A549 (cell line): Measurements from ENCODE around the gene ALOX12. TPM values are rescaled to one million over a fixed set of nuclear protein-coding genes. Genes with fewer than 3 reads are reported as not detected.

ENCODE experiments used
- ATAC-seq, 2 experiments: fragments of 200-7000 bp in 1 of 2; fragments of >200 bp in 1 of 2; cut with Nextera tagmentation in 1 of 2; cut with Tn5 transposase in 1 of 2; 3 replicates each; pipeline versions ENCODE4 v1.8.0 to v1.9.1; 2018 to 2020; ENCODE audit warnings: mild to moderate bottlenecking in 1 of 2, moderate library complexity in 1 of 2
- CTCF ChIA-PET: fragments of 300-600 bp; sonication (Branson Sonifier 250); formaldehyde crosslinking; extraction: SDS; loops from one replicate; lab custom pipeline; 2021; ENCODE audit warnings: antibody characterized with exemption, inconsistent platforms; lab: Yijun Ruan, JAX
- POLR2A ChIA-PET: fragments of 350-600 bp; formaldehyde crosslinking; extraction: SDS; loops from one replicate; lab custom pipeline; 2021; ENCODE audit warnings: antibody characterized with exemption, inconsistent platforms; lab: Yijun Ruan, JAX
- DNase-seq, 2 experiments: peaks; one replicate each; pipeline versions ENCODE4 v3.0.0 to v3.0.0-alpha.2; 2011 to 2016; ENCODE audit warnings: low read depth in 1 of 2, low spot score in 1 of 2
- FAIRE-seq: peaks from 2 replicates; lab custom pipeline; 2011; peaks lifted over from hg19 to GRCh38; lab: Jason Lieb, UNC
- H3K27ac ChIP-seq, 2 experiments: fragments of >200 bp; sonication (Bioruptor Twin); formaldehyde crosslinking; 3 replicates each; pipeline ENCODE4 v1.5.1; 2016 to 2017
- H3K4me1 ChIP-seq: fragments of >200 bp; sonication (Bioruptor Twin); formaldehyde crosslinking; 3 replicates; pipeline ENCODE4 v1.6.1; 2016
- H3K4me2 ChIP-seq: fragments of >200 bp; sonication (Bioruptor Twin); formaldehyde crosslinking; 3 replicates; pipeline ENCODE4 v1.6.1; 2016
- H3K4me3 ChIP-seq: fragments of >200 bp; sonication (Bioruptor Twin); formaldehyde crosslinking; 3 replicates; pipeline ENCODE4 v1.5.1; 2016
- H3K9me3 ChIP-seq: fragments of >200 bp; sonication (Bioruptor Twin); formaldehyde crosslinking; 3 replicates; pipeline ENCODE4 v1.6.1; 2016
- BHLHE40 ChIP-seq: IDR thresholded peaks from 2 replicates; pipeline ENCODE4 v1.6.1; 2012; ENCODE audit warnings: low read depth, low read length, inconsistent platforms
- CBX2 ChIP-seq: fragments of 200-600 bp; sonication (generic); IDR thresholded peaks from 2 replicates; pipeline ENCODE4 v1.6.1; 2016; ENCODE audit warnings: low read depth, mild to moderate bottlenecking, borderline replicate concordance
- CEBPB ChIP-seq, 2 experiments: fragments of >200 bp in 1 of 2; sonication (Bioruptor Twin) in 1 of 2; formaldehyde crosslinking in 1 of 2; IDR thresholded peaks; 2 replicates each; pipeline ENCODE4 v1.6.1; 2012 to 2016
- EHF ChIP-seq: fragments of 250-450 bp; sonication (Bioruptor Pico); IDR thresholded peaks from 2 replicates; pipeline ENCODE4 v1.5.0; 2020; ENCODE audit warnings: mild to moderate bottlenecking
- EHMT2 ChIP-seq: fragments of 200-600 bp; sonication (generic); IDR thresholded peaks from 2 replicates; pipeline ENCODE4 v1.6.1; 2016; ENCODE audit warnings: antibody characterized with exemption, low read depth, mild to moderate bottlenecking, moderate library complexity
- FOSB ChIP-seq: fragments of 250-450 bp; sonication (Bioruptor Pico); IDR thresholded peaks from 2 replicates; pipeline ENCODE4 v1.5.0; 2020; ENCODE audit warnings: mild to moderate bottlenecking, moderate library complexity
- FOXS1 ChIP-seq: fragments of 250-450 bp; sonication (Bioruptor Pico); IDR thresholded peaks from 2 replicates; pipeline ENCODE4 v1.5.0; 2020; ENCODE audit warnings: mild to moderate bottlenecking, moderate library complexity
- HEYL ChIP-seq: fragments of 250-450 bp; sonication (Bioruptor Pico); IDR thresholded peaks from 2 replicates; pipeline ENCODE4 v1.8.0; 2021; ENCODE audit warnings: mild to moderate bottlenecking, moderate library complexity
- MAFK ChIP-seq: fragments of 450-650 bp; IDR thresholded peaks from 2 replicates; pipeline ENCODE4 v1.6.1; 2014; ENCODE audit not compliant: partially characterized antibody
- MAZ ChIP-seq: fragments of 150-350 bp; IDR thresholded peaks from 2 replicates; pipeline ENCODE4 v1.6.1; 2014; ENCODE audit warnings: antibody characterized with exemption, low read depth, low read length, borderline replicate concordance
- NFE2L2 ChIP-seq: fragments of 150-350 bp; conservative IDR thresholded peaks from 2 replicates; pipeline ENCODE4 v1.6.1; 2014; ENCODE audit warnings: low read length
- NR3C1 ChIP-seq: fragments of >200 bp; sonication (Bioruptor Twin); formaldehyde crosslinking; IDR thresholded peaks from 3 replicates; pipeline ENCODE4 v1.6.1; 2017
- RAD21 ChIP-seq, 2 experiments: fragments of >200 bp in 1 of 2; sonication (Bioruptor Twin) in 1 of 2; formaldehyde crosslinking in 1 of 2; IDR thresholded peaks in 1 of 2; conservative IDR thresholded peaks in 1 of 2; 2 replicates in 1 of 2; 3 replicates in 1 of 2; pipeline ENCODE4 v1.6.1; 2012 to 2018; ENCODE audit warnings: inconsistent platforms in 1 of 2
- RARB ChIP-seq: fragments of 250-450 bp; sonication (Bioruptor Pico); IDR thresholded peaks from 2 replicates; pipeline ENCODE4 v1.8.0; 2021; ENCODE audit warnings: mild to moderate bottlenecking, moderate library complexity
- RCOR1 ChIP-seq: fragments of 150-350 bp; IDR thresholded peaks from 2 replicates; pipeline ENCODE4 v1.6.1; 2014; ENCODE audit warnings: antibody characterized with exemption, low read length, low read depth
- RNF2 ChIP-seq: fragments of 200-600 bp; sonication (generic); IDR thresholded peaks from 2 replicates; pipeline ENCODE4 v1.6.1; 2016; ENCODE audit warnings: low read depth, mild to moderate bottlenecking, antibody characterized with exemption, moderate library complexity, borderline replicate concordance
- SMC3 ChIP-seq: fragments of >200 bp; sonication (Bioruptor Twin); formaldehyde crosslinking; IDR thresholded peaks from 3 replicates; pipeline ENCODE4 v1.6.1; 2018; ENCODE audit warnings: inconsistent platforms
- WGBS: methylation state at CpG from one replicate; pipeline ENCODE4 v1.1.6; 2017; ENCODE audit errors: missing lambda C conversion rate; 5-methylcytosine and 5-hydroxymethylcytosine counted together
- polyA plus RNA-seq, 4 experiments: library from polyadenylated mRNA; depleted of rRNA in 3 of 4; stranded (reverse); fragments of >200 nt; fragmentation: RNase III in 1 of 4; extraction: RNeasy Plus Mini Kit Qiagen cat#74134 plus additional on column Dnase treatment in 1 of 4; gene quantifications; 2 replicates in 3 of 4; 3 replicates in 1 of 4; pipeline ENCODE4 v1.2.3, GENCODE V29; 2011 to 2017
- TF ChIP-seq, protein P1 (sequence below): fragments of >200 bp; sonication (Bioruptor Twin); formaldehyde crosslinking; IDR thresholded peaks from 2 replicates; pipeline ENCODE4 v1.6.1; 2016
- TF ChIP-seq, protein P2 (sequence below): IDR thresholded peaks from 2 replicates; pipeline ENCODE4 v1.6.1; 2012; ENCODE audit warnings: low read depth, borderline replicate concordance
- TF ChIP-seq, protein P3 (sequence below): fragments of >200 bp; sonication (Bioruptor Twin); formaldehyde crosslinking; IDR thresholded peaks from 3 replicates; pipeline ENCODE4 v1.5.1; 2016
- TF ChIP-seq, protein P4 (sequence below): IDR thresholded peaks from 2 replicates; pipeline ENCODE4 v1.6.1; 2012

ALOX12 gene
- polyA plus RNA-seq, 2 of the 4 experiments (the other 2 are of a cell fraction), result not detected

DNA sequence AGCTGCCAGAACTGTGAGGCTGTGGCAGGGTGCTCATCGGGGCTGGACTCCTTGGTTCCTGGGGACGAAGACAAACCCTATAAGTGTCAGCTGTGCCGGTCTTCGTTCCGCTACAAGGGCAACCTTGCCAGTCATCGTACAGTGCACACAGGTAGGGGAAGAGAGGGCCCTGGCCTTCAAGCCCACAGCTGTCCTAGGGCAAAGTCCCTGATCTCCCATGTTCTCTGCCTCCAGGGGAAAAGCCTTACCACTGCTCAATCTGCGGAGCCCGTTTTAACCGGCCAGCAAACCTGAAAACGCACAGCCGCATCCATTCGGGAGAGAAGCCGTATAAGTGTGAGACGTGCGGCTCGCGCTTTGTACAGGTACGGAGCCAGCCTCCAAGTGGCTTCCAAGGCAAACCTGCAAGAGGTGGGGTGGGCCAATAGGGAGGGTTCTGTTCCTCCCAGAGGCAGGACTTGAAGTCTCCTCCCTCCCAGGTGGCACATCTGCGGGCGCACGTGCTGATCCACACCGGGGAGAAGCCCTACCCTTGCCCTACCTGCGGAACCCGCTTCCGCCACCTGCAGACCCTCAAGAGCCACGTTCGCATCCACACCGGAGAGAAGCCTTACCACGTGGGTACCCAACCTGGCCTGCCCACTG is 30.7 kb downstream of the ALOX12 start:
- FAIRE-seq, result no peak
- CTCF ChIA-PET, result interaction anchor here (0.7 to 3.1 kb wide), 8 partner anchors 10 to 1591 kb away, joined by 3 to 20 read pairs (median 4); no protein-coding TSS in a partner anchor
- no peak overlapping the region for H3K4me2 ChIP-seq

DNA sequence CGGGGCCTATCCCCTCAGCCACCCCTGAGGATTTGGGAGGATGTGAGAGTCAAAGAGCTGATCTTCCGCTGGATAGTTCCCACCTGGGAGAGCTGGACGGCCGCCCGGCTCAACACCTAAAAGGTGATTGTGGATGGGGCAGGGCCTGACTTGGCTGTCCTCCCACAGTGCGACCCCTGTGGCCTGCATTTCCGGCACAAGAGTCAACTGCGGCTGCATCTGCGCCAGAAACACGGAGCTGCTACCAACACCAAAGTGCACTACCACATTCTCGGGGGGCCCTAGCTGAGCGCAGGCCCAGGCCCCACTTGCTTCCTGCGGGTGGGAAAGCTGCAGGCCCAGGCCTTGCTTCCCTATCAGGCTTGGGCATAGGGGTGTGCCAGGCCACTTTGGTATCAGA is 31.5 kb downstream of the ALOX12 start:
- H3K4me3 ChIP-seq, result no peak overlapping the region
- no peak for FAIRE-seq
- no peak for ATAC-seq
- no peaks in the 10 kb centered on the region for H3K4me1 ChIP-seq
- no peaks in the 10 kb centered on the region for H3K9me3 ChIP-seq
- ChIA-PET POLR2A (no interaction called here), CTCF (interaction anchor here (0.7 to 3.1 kb wide), 5 partner anchors 11 to 113 kb away, joined by 3 to 20 read pairs (median 4); no protein-coding TSS in a partner anchor)
- TF ChIP-seq, protein P1, sequence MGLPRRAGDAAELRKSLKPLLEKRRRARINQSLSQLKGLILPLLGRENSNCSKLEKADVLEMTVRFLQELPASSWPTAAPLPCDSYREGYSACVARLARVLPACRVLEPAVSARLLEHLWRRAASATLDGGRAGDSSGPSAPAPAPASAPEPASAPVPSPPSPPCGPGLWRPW, result no peak
- no peak for TF ChIP-seq BHLHE40
- TF ChIP-seq EHMT2, result no peak
- no peak for TF ChIP-seq NFE2L2
- no peak for TF ChIP-seq RAD21 (conservative IDR thresholded peaks at IDR 0.05 in 1 of 2, IDR thresholded peaks at IDR 0.05 in 1 of 2)
- TF ChIP-seq FOXS1 (CRISPR knock-in tag), result no peak
- TF ChIP-seq MAFK, result no peak
- TF ChIP-seq HEYL (CRISPR knock-in tag), result no peak
- TF ChIP-seq NR3C1, result no peak
- TF ChIP-seq RNF2, result no peak
- no peak for TF ChIP-seq EHF (CRISPR knock-in tag)
- TF ChIP-seq, all 56 proteins: peak for 0
- 81% methylated on average over 11 of the region's 13 CpGs for WGBS
- Histone ChIP-seq H3K4me2 (no peak overlapping the region), H3K27ac (no peak overlapping the region)
- DNase-seq, result no peak

More for the DNA sequence above, 30.7 kb downstream of the ALOX12 start:
- POLR2A ChIA-PET, result interaction anchor here (1.8 kb wide), 1 partner anchor 9 kb away, joined by 13 read pairs; the partner anchor contains the start of gene SLC16A13
- Histone ChIP-seq H3K4me1 (peaks cover 2% of the 10 kb centered on the region; the same call in 2 of the 3 replicates), H3K27ac (no peak overlapping the region), H3K4me3 (no peak overlapping the region), H3K9me3 (no peaks in the 10 kb centered on the region)
- 88% methylated on average over 29 of the region's 29 CpGs for WGBS
- ATAC-seq, result no peak
- no peak for DNase-seq
- TF ChIP-seq CBX2, result no peak
- TF ChIP-seq, protein P2, sequence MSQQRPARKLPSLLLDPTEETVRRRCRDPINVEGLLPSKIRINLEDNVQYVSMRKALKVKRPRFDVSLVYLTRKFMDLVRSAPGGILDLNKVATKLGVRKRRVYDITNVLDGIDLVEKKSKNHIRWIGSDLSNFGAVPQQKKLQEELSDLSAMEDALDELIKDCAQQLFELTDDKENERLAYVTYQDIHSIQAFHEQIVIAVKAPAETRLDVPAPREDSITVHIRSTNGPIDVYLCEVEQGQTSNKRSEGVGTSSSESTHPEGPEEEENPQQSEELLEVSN, result no peak
- TF ChIP-seq, protein P3, sequence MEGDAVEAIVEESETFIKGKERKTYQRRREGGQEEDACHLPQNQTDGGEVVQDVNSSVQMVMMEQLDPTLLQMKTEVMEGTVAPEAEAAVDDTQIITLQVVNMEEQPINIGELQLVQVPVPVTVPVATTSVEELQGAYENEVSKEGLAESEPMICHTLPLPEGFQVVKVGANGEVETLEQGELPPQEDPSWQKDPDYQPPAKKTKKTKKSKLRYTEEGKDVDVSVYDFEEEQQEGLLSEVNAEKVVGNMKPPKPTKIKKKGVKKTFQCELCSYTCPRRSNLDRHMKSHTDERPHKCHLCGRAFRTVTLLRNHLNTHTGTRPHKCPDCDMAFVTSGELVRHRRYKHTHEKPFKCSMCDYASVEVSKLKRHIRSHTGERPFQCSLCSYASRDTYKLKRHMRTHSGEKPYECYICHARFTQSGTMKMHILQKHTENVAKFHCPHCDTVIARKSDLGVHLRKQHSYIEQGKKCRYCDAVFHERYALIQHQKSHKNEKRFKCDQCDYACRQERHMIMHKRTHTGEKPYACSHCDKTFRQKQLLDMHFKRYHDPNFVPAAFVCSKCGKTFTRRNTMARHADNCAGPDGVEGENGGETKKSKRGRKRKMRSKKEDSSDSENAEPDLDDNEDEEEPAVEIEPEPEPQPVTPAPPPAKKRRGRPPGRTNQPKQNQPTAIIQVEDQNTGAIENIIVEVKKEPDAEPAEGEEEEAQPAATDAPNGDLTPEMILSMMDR, result no peak
- TF ChIP-seq CEBPB (IDR thresholded peaks at IDR 0.05), result no peak
- no peak for TF ChIP-seq MAZ
- TF ChIP-seq FOXS1 (CRISPR knock-in tag), result no peak
- no peak for TF ChIP-seq RCOR1
- no peak for TF ChIP-seq SMC3
- no peak for TF ChIP-seq RARB (CRISPR knock-in tag)
- TF ChIP-seq, protein P4, sequence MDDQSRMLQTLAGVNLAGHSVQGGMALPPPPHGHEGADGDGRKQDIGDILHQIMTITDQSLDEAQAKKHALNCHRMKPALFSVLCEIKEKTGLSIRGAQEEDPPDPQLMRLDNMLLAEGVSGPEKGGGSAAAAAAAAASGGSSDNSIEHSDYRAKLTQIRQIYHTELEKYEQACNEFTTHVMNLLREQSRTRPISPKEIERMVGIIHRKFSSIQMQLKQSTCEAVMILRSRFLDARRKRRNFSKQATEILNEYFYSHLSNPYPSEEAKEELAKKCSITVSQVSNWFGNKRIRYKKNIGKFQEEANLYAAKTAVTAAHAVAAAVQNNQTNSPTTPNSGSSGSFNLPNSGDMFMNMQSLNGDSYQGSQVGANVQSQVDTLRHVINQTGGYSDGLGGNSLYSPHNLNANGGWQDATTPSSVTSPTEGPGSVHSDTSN, result no peak
- no peak for TF ChIP-seq FOSB (CRISPR knock-in tag)
